GM10248 (cell line): ENCODE results near the gene EIF2S3B.
"Not testable (repeated sequence)": the region's sequence is repeated elsewhere in the genome, so short reads cannot be mapped to it uniquely, and the experiment has no call there.

Source experiments
- CTCF ChIA-PET: fragments of 300-600 bp; sonication (Branson Sonifier 250); formaldehyde crosslinking; extraction: SDS; loops from one replicate; lab custom pipeline; 2021; ENCODE audit warnings: antibody characterized with exemption; lab: Yijun Ruan, JAX
- POLR2A ChIA-PET: fragments of 350-650 bp; sonication (Branson Sonifier 250); formaldehyde crosslinking; extraction: SDS; loops from one replicate; lab custom pipeline; 2020; ENCODE audit warnings: antibody characterized with exemption; lab: Yijun Ruan, JAX
- DNase-seq: peaks from one replicate; pipeline ENCODE4 v3.0.0; 2012; ENCODE audit errors: extremely low spot score
- TF ChIP-seq, protein P1 (sequence below): IDR thresholded peaks from 2 replicates; pipeline ENCODE4 v1.5.1; 2012; ENCODE audit warnings: mild to moderate bottlenecking, low read depth; ENCODE audit errors: extremely low read depth, missing control alignments, control extremely low read depth

The EIF2S3B gene

DNA sequence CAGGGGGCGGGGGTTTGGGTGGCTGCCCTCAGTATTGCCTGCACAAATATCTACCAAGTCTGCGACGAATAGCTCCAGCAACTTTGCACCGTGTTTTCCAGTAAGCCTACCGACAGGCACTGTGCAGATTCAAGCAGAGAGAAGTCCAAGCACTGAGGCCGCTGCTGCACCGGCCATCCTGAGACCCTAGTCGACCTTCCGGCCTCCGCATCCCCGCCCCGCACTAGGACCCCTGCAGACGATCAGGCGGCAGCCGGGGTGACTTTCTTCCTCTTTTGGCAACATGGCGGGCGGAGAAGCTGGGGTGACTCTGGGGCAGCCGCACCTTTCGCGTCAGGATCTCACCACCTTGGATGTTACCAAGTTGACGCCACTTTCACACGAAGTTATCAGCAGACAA, at the start of gene EIF2S3B:
TSS of gene EIF2S3B (plus strand) at position 271 of the 400 bp plus-strand sequence. CDS start at position 284, 13 bp downstream.
- ChIA-PET POLR2A (no interaction called here), CTCF (interaction anchor here (1.1 kb wide), 1 partner anchor 269 kb away, joined by 3 read pairs; no protein-coding TSS in a partner anchor)
- DNase-seq = no peak
- TF ChIP-seq, protein P1, sequence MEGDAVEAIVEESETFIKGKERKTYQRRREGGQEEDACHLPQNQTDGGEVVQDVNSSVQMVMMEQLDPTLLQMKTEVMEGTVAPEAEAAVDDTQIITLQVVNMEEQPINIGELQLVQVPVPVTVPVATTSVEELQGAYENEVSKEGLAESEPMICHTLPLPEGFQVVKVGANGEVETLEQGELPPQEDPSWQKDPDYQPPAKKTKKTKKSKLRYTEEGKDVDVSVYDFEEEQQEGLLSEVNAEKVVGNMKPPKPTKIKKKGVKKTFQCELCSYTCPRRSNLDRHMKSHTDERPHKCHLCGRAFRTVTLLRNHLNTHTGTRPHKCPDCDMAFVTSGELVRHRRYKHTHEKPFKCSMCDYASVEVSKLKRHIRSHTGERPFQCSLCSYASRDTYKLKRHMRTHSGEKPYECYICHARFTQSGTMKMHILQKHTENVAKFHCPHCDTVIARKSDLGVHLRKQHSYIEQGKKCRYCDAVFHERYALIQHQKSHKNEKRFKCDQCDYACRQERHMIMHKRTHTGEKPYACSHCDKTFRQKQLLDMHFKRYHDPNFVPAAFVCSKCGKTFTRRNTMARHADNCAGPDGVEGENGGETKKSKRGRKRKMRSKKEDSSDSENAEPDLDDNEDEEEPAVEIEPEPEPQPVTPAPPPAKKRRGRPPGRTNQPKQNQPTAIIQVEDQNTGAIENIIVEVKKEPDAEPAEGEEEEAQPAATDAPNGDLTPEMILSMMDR = no peak

- no peak for DNase-seq
- ChIA-PET CTCF (no interaction called here), POLR2A (no interaction called here)
- TF ChIP-seq, protein P1 = no peak
Observed at GRCh38 chr12:10456856-10457255, 48.8 kb upstream of the EIF2S3B start.

- TF ChIP-seq, protein P1 = no peak
- ChIA-PET POLR2A (no interaction called here), CTCF (no interaction called here)
- no peak for DNase-seq
Observed at GRCh38 chr12:10457760-10458159, 47.9 kb upstream of the EIF2S3B start.

DNA sequence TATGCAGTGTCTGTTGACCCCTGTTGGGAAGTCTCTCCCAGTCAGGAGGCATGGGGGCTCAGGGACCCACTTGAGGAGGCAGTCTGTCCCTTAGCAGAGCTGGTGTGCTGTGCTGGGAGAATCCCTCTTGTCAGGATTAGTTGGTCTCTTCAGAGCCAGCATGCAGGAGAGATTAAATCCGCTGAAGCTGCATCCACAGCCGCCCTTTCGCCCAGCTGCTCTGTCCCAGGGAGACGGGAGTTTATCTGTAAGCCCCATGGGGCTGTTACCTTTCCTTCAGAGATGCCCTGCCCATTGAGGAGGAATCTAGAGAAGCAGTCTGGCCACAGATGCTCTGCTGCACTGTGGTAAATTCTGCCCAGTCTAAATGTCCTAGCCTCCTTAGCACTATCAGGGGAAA, 39.4 kb upstream of the EIF2S3B start:
- CTCF ChIA-PET = no interaction called here
- POLR2A ChIA-PET = no interaction called here
- DNase-seq = no peak
- TF ChIP-seq, protein P1 = no peak

DNA sequence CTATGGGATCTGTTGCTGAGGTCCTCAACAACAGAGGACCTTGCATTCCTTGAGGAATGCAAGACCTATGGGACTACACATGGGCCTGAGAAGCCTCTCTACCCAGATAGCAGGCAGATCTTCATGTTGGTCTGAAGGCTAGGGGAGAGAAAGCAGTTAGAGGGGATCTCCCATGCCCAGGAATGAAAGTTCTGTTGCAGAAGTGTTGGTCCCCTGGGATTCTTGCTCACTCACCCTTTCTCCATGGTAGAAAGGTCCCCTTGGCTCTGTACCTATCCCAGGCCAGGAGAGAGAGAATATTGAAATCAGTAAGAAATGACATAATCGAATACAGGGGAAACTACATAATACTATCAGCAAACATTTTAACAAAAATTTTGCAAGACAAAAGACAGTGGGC, 36.0 kb upstream of the EIF2S3B start:
- ChIA-PET CTCF (no interaction called here), POLR2A (no interaction called here)
- peak; percentile 6 for DNase-seq
- TF ChIP-seq, protein P1 = no peak

GRCh38 chr12:10472808-10473207, 32.9 kb upstream of the EIF2S3B start:
- POLR2A ChIA-PET, CTCF ChIA-PET, DNase-seq: not testable (repeated sequence)

- DNase-seq, POLR2A ChIA-PET: not testable (repeated sequence)
- CTCF ChIA-PET = interaction anchor here (1.4 kb wide), 1 partner anchor 28 kb away, joined by 3 read pairs; no protein-coding TSS in a partner anchor
Observed at GRCh38 chr12:10481901-10482300, 23.8 kb upstream of the EIF2S3B start.

DNA sequence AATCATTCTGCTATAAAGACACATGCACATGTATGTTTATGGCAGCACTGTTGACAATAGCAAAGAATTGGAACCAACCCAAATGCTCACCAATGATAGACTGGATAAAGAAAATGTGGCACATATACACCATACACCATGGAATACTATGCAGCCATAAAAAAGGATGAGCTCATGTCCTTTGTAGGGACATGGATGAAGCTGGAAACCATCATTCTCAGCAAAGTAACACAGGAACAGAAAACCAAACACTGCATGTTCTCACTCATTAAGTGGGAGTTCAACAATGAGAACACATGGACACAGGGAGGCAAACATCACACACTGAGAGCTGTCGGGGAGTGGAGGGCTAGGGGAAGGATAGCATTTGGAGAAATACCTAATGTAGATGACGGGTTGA, 18.4 kb upstream of the EIF2S3B start:
- DNase-seq, POLR2A ChIA-PET: not testable (repeated sequence)
- CTCF ChIA-PET = interaction anchor here (1.0 kb wide), 1 partner anchor 19 kb away, joined by 3 read pairs; no protein-coding TSS in a partner anchor
